IPS DF 4.7 (cell line): ENCODE measurements around the gene COL5A1.

Experiments
- DNase-seq: peaks from one replicate; pipeline ENCODE4 v3.0.0-alpha.2; 2013; ENCODE audit warnings: low spot score; ENCODE audit errors: extremely low read depth

The COL5A1 gene

GRCh38 chr9:134888603-134889190, 247.1 kb downstream of the COL5A1 start:
- DNase-seq, result no peak

GRCh38 chr9:134889386-134890154, 248.0 kb downstream of the COL5A1 start:
- no peak for DNase-seq

GRCh38 chr9:134890155-134890495, 248.5 kb downstream of the COL5A1 start:
- no peak for DNase-seq

- DNase-seq, result no peak
Measured at GRCh38 chr9:134891053-134891452, 249.4 kb downstream of the COL5A1 start.

GRCh38 chr9:134891713-134892112, 250.1 kb downstream of the COL5A1 start:
- no peak for DNase-seq

GRCh38 chr9:134892221-134892620, 250.6 kb downstream of the COL5A1 start:
- DNase-seq, result no peak

- DNase-seq, result no peak
Measured at GRCh38 chr9:134892820-134893420, 251.3 kb downstream of the COL5A1 start.
